Endothelial cell of umbilical vein (primary cell): Measurements from ENCODE around the gene SMURF1. TPM values are rescaled to one million over a fixed set of nuclear protein-coding genes. Genes with fewer than 3 reads are reported as not detected.

Source experiments
- BruUV-seq: library from RNA; stranded (reverse); fragments of 400-500 nt; replicated peaks from 2 replicates; lab custom pipeline; 2021; lab: Mats Ljungman, UMichigan
- CTCF ChIA-PET: fragments of 300-600, 350-600 bp; sonication (Branson Sonifier 250); formaldehyde crosslinking; loops from one replicate; lab custom pipeline; 2021; ENCODE audit warnings: antibody characterized with exemption, inconsistent platforms; lab: Charles Lee
- POLR2A ChIA-PET: fragments of 300-600, 350-600 bp; sonication (Branson Sonifier 250); formaldehyde crosslinking; loops from one replicate; lab custom pipeline; 2021; ENCODE audit warnings: antibody characterized with exemption, inconsistent platforms; lab: Charles Lee
- DNase-seq: peaks from one replicate; pipeline ENCODE4 v3.0.0-alpha.2; 2011; ENCODE audit warnings: low read depth, low spot score
- FAIRE-seq: peaks from 2 replicates; lab custom pipeline; 2011; peaks lifted over from hg19 to GRCh38; lab: Jason Lieb, UNC
- H2AFZ ChIP-seq: 2 replicates; pipeline ENCODE4 v1.6.0; 2012; ENCODE audit warnings: low read depth, low read length, control low read depth, inconsistent platforms
- H3K27ac ChIP-seq: 2 replicates; pipeline ENCODE4 v1.5.1; 2011; ENCODE audit warnings: low read depth, mild to moderate bottlenecking, control low read depth, low read length, moderate library complexity; ENCODE audit not compliant: insufficient read depth
- H3K27me3 ChIP-seq, 2 experiments: 2 replicates each; pipeline versions ENCODE4 v1.6.0 to v1.6.1; 2011; ENCODE audit warnings: low read length in 2 of 2, mixed read lengths in 1 of 2; ENCODE audit not compliant: control insufficient read depth in 2 of 2, insufficient read depth in 2 of 2
- H3K36me3 ChIP-seq, 2 experiments: 2 replicates in 1 of 2; 3 replicates in 1 of 2; pipeline ENCODE4 v1.5.1; 2011; ENCODE audit warnings: low read length in 2 of 2, mild to moderate bottlenecking in 1 of 2, moderate library complexity in 1 of 2; ENCODE audit not compliant: control insufficient read depth in 2 of 2, insufficient read depth in 2 of 2; ENCODE audit errors: extremely low read depth in 1 of 2
- H3K4me1 ChIP-seq: 3 replicates; pipeline ENCODE4 v1.5.1; 2011; ENCODE audit warnings: mild to moderate bottlenecking, low read length; ENCODE audit not compliant: control insufficient read depth, insufficient read depth; ENCODE audit errors: extremely low read depth
- H3K4me2 ChIP-seq: 2 replicates; pipeline ENCODE4 v1.6.1; 2011; ENCODE audit warnings: low read length, control low read depth, mixed read lengths; ENCODE audit not compliant: insufficient read depth
- H3K4me3 ChIP-seq, 3 experiments: fragments of 200-600 bp in 1 of 3; sonication (generic), shearing (Covaris generic) in 1 of 3; replicated peaks in 1 of 3; 2 replicates each; pipeline ENCODE4 v1.5.1; 2011 to 2016; ENCODE audit warnings: control low read depth in 3 of 3, low read length in 3 of 3, mild to moderate bottlenecking in 2 of 3, inconsistent platforms in 1 of 3, low read depth in 1 of 3, moderate library complexity in 1 of 3; ENCODE audit not compliant: insufficient read depth in 1 of 3
- H3K79me2 ChIP-seq: 2 replicates; pipeline ENCODE4 v1.6.0; 2012; ENCODE audit warnings: low read length, inconsistent platforms; ENCODE audit not compliant: control insufficient read depth, insufficient read depth
- H3K9ac ChIP-seq: replicated peaks from 2 replicates; pipeline ENCODE3; 2011; ENCODE audit warnings: low read length, control low read depth; ENCODE audit not compliant: insufficient read depth; ENCODE audit errors: extremely low read depth
- H3K9me1 ChIP-seq: replicated peaks from 3 replicates; pipeline ENCODE4 v1.6.0; 2011; ENCODE audit warnings: mild to moderate bottlenecking, low read length; ENCODE audit not compliant: control insufficient read depth, insufficient read depth; ENCODE audit errors: extremely low read depth
- H3K9me3 ChIP-seq: replicated peaks from 2 replicates; pipeline ENCODE4 v1.5.1; 2012; ENCODE audit warnings: low read length, inconsistent platforms; ENCODE audit not compliant: control insufficient read depth, insufficient read depth
- H4K20me1 ChIP-seq: replicated peaks from 2 replicates; pipeline ENCODE3; 2011; ENCODE audit warnings: mild to moderate bottlenecking, low read length; ENCODE audit not compliant: control insufficient read depth, insufficient read depth; ENCODE audit errors: extremely low read depth
- CTCF ChIP-seq, 2 donors: IDR thresholded peaks; 1 replicate in 1 of 2; 2 replicates in 1 of 2; pipeline ENCODE4 v1.5.1; 2011; ENCODE audit warnings: low read length in 2 of 2, mild to moderate bottlenecking in 2 of 2, moderate library complexity in 2 of 2, control low read depth in 1 of 2, inconsistent platforms in 1 of 2, low read depth in 1 of 2; ENCODE audit not compliant: insufficient read depth in 1 of 2; ENCODE audit errors: extremely low read depth in 1 of 2
- EZH2 ChIP-seq: IDR thresholded peaks from 2 replicates; pipeline ENCODE4 v1.6.1; 2012; ENCODE audit warnings: borderline replicate concordance, low read depth, mild to moderate bottlenecking, moderate library complexity, low read length, inconsistent platforms; ENCODE audit not compliant: severe bottlenecking
- FOS ChIP-seq: IDR thresholded peaks from 2 replicates; pipeline ENCODE4 v1.6.1; 2011; ENCODE audit warnings: mild to moderate bottlenecking, low read length, moderate library complexity, borderline replicate concordance; ENCODE audit not compliant: insufficient read depth
- GATA2 ChIP-seq: IDR thresholded peaks from 2 replicates; pipeline ENCODE4 v1.7.0; 2011; ENCODE audit warnings: low read depth, mild to moderate bottlenecking, moderate library complexity, mixed read lengths, low read length; ENCODE audit not compliant: insufficient read length, insufficient read depth
- JUN ChIP-seq: IDR thresholded peaks from 2 replicates; pipeline ENCODE4 v1.6.1; 2011; ENCODE audit warnings: borderline replicate concordance, low read depth; ENCODE audit not compliant: insufficient read length, insufficient read depth
- MAX ChIP-seq: IDR thresholded peaks from 2 replicates; pipeline ENCODE4 v1.6.1; 2011; ENCODE audit not compliant: insufficient read depth, insufficient read length
- MYC ChIP-seq: IDR thresholded peaks from one replicate; pipeline ENCODE4 v1.6.1; 2011; ENCODE audit warnings: mild to moderate bottlenecking, low read depth, low read length
- POLR2A ChIP-seq: IDR thresholded peaks from 2 replicates; pipeline ENCODE4 v1.6.1; 2012; ENCODE audit warnings: low read depth, mild to moderate bottlenecking, control low read depth, low read length
- POLR2AphosphoS5 ChIP-seq: IDR thresholded peaks from 2 replicates; pipeline ENCODE4 v1.6.1; 2012; ENCODE audit warnings: low read depth, mild to moderate bottlenecking, control low read depth, low read length, moderate library complexity; ENCODE audit not compliant: insufficient read depth
- dilution Hi-C: fragments of 300-500 bp; cut with MboI; formaldehyde crosslinking; loops from one replicate; pipeline ENCODE4 v1.15.0; 2019; ENCODE audit warnings: low sequenced_read_pairs; ENCODE audit not compliant: extremely low pct_ligation_motif_present
- intact Hi-C: fragments of 100-400 bp; cut with micrococcal nuclease; formaldehyde crosslinking; loops from one replicate; pipeline ENCODE4 v1.10.0; 2022
- polyA plus RNA-seq, 4 experiments: library from polyadenylated mRNA; depleted of rRNA in 3 of 4; stranded (reverse) in 3 of 4; unstranded in 1 of 4; fragments of >200 nt; gene quantifications; 2 replicates each; pipeline versions ENCODE4 v1.2.1 to v1.2.3, GENCODE V29; 2011 to 2012; ENCODE audit warnings: missing spikeins in 1 of 4
- total RNA-seq: library from RNA; stranded (reverse); gene quantifications from 2 replicates; pipeline ENCODE4 v1.2.3, GENCODE V29; 2021

SMURF1 gene
- total and polyA plus RNA-seq, 2 donors (not counting 3 experiments of a cell fraction or from before 2014, with no cell fraction given): 11.5 to 22.8 TPM

- Histone ChIP-seq H3K4me1 (peaks cover 14% of the 10 kb centered on the region), H3K79me2 (no peaks in the 10 kb centered on the region), H4K20me1 (no peaks in the 10 kb centered on the region), H3K9ac (no peak overlapping the region), H3K36me3 (peaks cover 7 to 21% of the 10 kb centered on the region in 2 experiments), H2AFZ (no peak overlapping the region), H3K27me3 (no peaks in the 10 kb centered on the region), H3K27ac (peak overlapping the region; percentile 53), H3K9me3 (no peaks in the 10 kb centered on the region), H3K9me1 (no peaks in the 10 kb centered on the region), H3K4me3 (no peak overlapping the region), H3K4me2 (peak overlapping the region; percentile 42)
- no peak for TF ChIP-seq EZH2
- no peak for TF ChIP-seq JUN
- TF ChIP-seq CTCF (IDR thresholded peaks at IDR 0.05; ENCODE audit: extremely low read depth in 1 of 2, insufficient read depth in 1 of 2, low read depth in 1 of 2, low read length in 2 of 2): no peak
- TF ChIP-seq MAX: no peak
- TF ChIP-seq GATA2: peak; percentile 49
- TF ChIP-seq POLR2A: no peak
- TF ChIP-seq POLR2AphosphoS5: no peak
- TF ChIP-seq FOS: peak; percentile 21
- TF ChIP-seq MYC: no peak
- BruUV-seq: no TSS peak
- intact Hi-C loops: no loop called here
- DNase-seq (peak; percentile 54), FAIRE-seq (no peak)
- ChIA-PET CTCF (no interaction called here), POLR2A (no interaction called here)
- dilution Hi-C loops: no loop called here
Measured at GRCh38 chr7:99050971-99051370, 92.9 kb downstream of the SMURF1 start.
